Measurements from ENCODE around the gene CLECL1.
A peak's percentile ranks its signal among the peaks of the same experiment; 100 is the strongest.
"Not testable (repeated sequence)": the region's sequence is repeated elsewhere in the genome, so short reads cannot be mapped to it uniquely, and the experiment has no call there.

Gene CLECL1

DNA sequence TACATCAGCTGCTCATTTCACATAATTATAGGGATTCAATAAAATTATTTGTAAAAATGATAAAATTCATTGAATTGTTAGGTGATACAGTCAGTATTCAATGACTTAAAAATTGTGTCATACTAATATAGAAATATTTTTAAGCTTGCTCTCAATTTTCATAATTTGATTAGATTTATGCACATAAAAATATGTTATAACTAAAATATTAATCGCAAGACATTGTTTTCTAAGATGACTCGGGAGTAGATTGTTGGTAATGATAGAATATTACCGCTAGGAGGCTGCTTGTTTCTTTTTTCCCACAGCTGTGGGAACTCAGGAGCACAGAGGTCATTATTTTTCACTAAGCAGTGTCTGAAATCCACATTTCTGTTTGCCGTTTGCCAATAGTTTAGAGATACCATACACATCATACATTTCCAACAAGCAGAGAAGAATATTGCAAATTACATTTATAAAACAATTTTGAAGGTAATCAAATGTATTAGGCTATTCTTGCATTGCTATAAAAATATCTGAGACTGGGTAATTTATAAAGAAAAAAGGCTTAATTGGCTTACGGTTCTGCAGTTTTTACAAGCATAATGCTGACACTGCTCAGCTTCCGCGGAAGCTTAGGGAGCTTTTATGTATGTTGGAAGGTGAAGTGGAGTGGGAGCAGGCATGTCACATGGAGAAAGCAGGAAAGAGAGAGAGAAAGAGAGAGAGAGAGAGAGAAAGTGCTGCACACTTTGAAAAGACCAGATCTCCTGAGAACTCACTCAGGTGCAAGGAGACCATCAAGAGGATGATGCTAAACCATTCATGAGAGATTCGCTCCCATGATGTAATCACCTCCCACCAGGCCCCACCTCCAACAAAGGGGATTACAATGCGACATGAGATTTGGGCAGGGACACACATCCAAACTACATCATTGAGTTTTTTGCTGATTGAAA, 18.6 kb upstream of the CLECL1 start:
- DNase-seq (ENCODE audit: low read depth), result peak; percentile 29

DNA sequence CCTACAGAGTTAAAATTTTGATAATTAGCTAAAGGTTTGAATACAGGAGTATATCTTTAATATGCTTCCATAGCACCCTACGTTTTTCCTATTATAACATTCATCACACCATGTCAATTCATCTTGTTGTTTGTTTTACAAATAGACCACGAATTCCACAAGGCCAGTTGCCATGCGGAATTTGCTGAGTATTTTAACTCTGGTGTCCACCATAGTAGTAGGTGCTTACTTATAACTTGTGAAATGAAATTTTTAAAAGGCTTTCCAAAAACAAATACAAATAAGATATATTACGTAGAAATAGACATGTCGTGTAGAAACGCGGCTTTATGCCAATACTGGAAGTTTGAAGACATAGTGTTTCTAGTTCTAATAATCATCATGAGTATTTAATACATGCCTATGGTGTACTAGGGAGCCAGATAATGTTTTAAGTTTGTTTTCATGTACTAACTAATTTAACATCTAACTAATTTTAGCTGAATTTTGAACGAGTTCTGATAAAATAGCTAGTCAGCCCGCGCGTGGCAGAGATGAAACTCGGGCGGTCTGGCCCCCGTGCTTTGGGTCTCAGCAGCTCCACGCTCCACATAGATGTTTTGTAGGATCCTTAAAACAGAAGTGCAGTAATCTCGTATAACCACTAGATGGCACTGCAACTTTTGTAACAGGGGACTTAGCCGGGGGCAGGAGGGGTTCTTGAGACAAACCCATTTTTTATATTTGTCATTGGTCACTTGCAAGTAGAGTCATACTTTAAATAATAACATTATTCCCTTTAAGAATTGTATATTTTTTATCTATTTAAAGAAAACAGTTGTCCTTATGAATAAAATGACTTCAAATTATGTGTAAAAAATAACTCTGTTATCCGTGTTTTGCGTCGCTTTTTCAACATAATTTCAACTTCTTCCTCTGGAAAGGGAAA, 17.6 kb upstream of the CLECL1 start:
- DNase-seq (ENCODE audit: low read depth), result peak; percentile 23

DNA sequence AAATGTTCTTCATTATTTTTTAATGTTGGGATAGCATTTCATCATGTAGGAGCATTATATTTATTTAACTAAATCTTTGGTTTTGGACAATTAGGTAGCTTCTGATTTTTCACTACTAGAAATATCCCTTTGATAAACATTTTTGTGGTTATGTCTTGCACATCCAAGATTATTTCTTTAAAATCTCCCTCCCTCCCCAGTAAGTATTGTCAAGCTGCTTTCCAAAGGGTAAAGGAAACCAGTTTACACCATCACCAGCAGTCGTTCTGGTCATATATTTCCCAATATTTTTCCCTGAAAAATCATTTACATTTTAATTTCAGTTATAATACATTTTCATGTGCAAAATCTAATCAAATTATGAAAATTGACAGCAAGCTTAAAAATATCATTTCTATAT, 16.7 kb upstream of the CLECL1 start:
- no peak for DNase-seq (ENCODE audit: low read depth)

DNA sequence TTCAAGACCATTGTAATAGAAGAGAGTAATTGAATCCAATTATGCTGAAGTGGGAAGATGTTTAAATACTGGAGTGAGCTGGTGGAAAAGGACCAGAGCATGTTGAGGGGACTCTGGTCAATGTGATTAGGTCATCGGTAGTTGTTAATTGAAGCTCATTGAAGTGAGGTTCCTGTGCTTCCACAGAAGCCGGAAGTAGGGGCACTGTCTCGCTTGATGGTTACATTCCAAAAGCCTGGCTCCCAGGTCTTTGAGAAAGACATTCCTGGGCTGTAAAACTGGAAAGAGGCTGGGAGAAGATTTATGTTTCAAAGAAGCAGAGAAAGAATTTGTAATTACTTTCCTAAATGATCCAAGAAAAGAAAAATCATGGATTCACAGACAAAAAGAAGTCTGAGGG, 12.3 kb upstream of the CLECL1 start:
- DNase-seq (ENCODE audit: low read depth), result no peak

DNA sequence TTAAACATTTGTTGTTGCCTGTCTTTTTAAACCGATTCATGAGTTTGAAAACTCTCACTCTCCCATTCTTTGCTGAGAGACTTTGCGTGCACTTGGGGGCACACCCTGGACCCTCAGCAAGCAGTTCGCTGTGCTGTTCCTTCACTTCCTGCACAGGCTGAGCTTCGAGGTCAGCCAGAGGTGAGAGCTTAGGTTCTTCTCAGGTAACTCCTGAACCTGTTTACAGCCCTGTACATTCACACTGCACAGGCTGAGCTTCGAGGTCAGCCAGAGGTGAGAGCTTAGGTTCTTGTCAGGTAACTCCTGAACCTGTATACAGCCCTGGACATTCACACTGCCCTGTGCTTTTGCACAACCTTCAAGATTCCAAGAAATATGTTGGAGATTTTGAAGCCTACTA, 9.8 kb upstream of the CLECL1 start:
- peak; percentile 19 for DNase-seq (ENCODE audit: low read depth)

DNA sequence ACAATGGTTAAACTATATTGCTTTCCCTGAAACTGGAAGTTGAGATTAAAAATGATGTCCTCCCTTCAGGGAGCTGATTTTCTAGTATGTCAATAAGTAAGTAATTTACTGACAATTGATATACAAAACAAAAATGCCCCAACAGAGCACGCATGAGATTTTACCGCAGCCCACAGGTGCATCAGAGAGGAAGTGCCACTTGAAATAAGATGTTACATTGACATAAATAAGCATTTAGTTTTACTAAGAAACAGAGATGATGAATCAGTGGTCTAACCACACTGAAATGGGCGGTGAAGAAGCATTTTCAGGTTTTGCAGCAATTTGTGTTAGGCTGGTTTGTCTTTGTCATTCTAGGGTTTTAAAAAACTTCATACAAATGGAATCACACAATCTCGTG, 8.8 kb upstream of the CLECL1 start:
- DNase-seq (ENCODE audit: low read depth), result peak; percentile 75

DNA sequence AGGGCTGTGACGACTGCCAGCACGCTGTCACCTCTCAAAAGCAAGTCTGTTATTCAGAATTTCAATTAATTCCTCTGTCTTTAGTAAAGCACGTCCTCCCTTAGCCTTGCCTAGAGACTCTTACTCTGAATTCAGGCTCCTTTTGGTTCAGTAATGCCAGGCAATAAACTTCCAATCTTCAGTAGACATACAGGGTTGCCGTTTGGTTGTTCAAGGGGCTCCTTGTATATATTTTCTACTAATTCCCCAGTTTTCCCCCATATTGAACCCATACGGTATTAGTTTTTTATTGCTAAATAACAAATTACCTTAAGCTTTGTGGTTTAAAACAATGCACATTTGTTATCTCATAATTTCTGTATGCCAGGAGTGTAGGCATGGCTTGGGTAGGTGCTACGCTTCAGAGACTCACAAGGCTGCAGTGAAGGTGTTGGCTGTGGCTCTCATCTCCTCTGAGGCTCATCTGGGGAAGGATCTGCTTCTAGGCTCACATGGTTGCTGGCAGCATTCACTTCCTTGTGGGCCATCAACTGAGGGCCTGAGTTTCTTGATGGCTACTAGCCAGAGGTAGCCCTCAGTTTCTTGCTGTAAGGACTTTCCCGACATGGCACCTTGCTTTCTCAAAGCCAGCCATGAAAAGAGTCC, 7.3 kb upstream of the CLECL1 start:
- no peak for DNase-seq (ENCODE audit: low read depth)

DNA sequence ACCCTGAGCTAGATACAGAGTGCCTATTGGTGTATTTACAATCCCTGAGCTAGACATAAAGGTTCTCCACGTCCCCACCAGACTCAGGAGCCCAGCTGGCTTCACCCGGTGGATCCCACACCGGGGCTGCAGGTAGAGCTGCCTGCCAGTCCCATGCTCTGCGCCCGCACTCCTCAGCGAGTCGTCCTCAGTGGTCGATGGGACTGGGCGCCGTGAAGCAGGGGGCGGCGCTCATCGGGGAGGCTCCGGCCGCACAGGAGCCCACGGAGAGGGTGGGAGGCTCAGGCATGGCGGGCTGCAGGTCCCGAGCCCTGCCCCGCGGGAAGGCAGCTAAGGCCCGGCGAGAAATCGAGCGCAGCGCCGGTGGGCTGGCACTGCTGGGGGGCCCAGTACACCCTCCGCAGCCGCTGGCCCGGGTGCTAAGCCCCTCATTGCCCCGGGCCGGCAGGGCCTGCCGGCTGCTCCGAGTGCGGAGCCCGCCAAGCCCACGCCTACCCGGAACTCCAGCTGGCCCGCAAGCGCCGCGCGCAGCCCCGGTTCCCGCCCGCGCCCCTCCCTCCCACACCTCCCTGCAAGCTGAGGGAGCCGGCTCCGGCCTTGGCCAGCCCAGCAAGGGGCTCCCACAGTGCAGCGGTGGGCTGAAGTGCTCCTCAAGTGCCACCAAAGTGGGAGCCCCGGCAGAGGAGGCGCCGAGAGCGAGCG, 6.7 kb upstream of the CLECL1 start:
- not testable (repeated sequence) for DNase-seq (ENCODE audit: low read depth)

DNA sequence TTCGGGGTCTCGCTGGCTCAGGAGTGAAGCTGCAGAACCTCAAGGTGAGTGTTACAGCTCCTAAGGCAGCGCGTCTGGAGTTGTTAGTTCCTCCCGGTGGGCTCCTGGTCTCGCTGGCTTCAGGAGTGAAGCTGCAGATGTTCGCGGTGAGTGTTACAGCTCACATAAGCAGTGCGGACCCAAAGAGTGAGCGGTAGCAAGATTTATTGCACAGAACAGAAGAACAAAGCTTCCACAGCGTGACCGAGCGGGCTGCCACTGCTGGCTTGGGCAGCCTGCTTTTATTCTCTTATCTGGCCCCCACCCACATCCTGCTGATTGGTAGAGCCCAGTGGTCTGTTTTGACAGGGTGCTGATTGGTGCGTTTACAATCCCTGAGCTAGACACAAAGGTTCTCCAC, 6.0 kb upstream of the CLECL1 start:
- not testable (repeated sequence) for DNase-seq (ENCODE audit: low read depth)

DNA sequence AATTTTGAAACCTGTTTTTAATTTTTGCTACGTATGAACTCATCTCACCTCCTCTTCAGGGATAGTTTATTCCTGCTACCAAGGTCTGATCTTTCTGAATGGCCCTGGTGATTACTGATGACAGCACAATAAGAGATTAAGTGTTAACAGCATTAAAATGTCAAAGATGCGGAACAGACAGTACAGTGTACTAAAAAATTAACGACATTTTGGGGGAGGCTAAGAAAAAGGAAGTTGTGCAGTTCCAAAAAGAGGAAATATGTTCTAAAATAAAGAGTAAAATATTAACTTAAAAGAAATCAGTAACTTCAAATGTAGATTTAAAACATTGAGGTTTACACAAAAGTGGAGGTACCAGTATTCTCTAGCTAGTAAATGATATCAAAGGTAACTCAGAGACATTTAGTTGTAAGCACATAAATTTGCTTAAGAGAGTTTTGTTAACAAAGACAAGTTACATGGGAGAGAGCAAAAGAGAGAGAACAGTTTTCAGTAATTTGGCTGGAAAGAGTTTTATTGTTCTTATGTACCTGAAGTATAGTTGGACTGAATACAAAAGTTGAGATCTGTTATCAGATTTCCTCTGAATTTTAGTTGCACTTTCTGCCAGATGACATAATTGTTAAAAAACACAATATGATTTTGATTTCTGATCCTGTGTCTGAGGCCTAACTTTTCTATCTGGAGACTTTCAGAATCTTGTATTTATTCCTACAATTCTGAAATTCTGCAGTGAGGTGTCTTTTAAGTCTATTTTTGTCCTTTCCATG, 4.2 kb upstream of the CLECL1 start:
- DNase-seq (ENCODE audit: low read depth), result no peak

DNA sequence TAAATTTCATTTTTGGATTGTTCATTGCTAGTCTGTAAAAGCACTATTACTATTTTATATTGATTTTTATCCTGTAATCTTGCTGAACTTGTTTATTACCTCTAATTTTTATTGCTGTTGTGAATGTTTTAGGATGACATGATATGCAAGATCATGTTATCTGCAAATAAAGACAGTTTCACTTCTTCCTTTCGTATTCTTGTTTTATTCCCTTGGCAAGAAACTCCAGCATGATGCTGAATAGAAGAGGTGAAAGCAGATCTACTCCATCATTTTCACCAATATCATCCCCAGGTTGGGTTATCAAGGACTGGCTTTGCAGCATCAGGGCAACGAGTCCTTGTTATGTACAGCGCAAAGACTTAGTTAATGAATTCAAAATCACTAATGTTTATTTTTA, 2.7 kb upstream of the CLECL1 start:
- DNase-seq (ENCODE audit: low read depth), result no peak

DNA sequence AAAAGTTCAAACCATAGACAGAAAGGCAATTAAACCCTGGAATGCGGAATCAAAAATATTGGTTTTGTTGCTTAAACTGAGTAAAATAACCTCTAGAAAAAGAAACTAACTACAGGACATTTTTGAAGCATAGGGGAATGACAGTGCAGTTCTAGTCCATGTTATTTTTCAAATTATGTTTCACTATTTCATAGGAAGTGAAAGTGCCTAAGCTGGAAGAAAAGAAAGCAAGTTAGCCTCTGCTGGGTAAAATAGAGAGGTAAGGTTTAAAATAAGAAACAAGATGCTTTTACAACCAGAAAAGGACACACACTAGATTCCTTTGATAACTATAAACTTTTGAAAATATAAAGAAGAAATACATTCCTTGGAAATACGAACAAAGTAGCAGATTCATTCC, 1.1 kb downstream of the CLECL1 start:
- DNase-seq (ENCODE audit: low read depth), result no peak

DNA sequence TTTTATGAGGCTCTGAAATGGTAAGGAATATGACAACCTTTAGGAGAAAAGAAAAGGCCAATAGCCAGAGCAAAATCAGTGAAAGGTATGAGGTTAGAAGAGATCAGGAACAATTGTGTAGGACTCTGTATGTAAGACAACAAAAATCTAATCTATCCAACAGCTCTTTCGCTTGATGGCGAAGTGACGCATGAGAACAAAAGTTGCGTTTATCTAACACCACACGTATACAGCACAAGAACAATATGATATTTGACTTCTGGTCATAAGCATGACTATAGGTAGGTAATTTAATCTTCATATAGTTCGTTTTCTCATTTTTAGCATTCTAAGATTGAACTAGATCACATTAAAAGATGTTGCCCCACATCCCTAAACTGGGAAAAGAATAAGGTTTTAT, 1.5 kb downstream of the CLECL1 start:
- no peak for DNase-seq (ENCODE audit: low read depth)

DNA sequence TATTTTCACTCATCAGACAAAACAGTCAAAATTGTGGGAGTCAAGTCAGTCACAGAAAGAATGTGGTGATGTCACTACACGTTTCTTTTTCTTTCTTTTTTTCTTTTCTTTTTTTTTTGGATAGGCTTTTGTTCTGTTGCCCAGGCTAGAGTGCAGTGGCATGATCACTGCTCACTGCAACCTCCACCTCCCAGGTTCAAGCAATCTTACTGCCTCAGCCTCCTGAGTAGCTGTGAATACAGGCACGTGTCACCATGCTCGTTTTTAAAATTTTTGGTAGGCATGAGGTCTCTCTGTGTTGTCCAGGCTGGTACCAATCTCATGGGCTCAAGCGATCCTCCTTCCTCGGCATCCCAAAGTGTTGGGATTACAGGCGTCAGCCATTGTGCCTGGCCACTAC, 2.3 kb downstream of the CLECL1 start:
- no peak for DNase-seq (ENCODE audit: low read depth)

DNA sequence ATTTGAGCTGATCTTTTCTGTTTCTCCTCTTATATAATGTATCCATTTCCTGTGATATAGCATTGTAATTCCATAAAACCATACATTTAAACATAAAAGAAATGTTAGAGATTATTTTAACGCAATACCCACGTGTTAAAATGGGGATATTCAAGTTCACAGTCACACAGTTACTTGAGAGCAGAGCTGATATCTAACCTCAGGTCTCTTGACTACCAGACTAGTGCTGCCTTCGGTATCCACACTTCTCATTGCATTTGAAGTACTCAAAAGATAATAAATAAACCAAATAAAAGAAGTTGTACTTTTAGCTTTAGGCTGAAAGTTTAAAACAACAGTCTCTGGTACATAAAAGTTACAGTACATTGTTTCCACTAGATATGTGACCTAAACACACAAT, 2.9 kb downstream of the CLECL1 start:
- DNase-seq (ENCODE audit: low read depth), result no peak

DNA sequence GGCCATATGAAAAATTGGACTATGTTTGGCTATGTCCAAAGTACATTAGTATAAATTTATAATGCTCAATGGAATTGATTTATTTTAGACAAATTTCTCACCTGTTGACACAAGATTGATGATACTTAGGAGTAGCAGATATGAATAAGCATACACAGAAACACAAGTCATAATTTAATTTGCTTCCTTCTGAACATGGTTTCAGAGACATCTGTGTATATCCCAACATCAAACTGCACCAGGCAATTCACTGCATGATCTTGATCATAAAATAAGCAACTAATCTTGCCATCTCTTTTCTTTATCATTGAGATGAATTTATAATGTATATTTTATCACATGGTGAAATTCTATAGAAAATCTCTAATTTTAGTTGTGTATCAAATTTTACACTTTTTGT, 3.8 kb downstream of the CLECL1 start:
- DNase-seq (ENCODE audit: low read depth), result no peak

DNA sequence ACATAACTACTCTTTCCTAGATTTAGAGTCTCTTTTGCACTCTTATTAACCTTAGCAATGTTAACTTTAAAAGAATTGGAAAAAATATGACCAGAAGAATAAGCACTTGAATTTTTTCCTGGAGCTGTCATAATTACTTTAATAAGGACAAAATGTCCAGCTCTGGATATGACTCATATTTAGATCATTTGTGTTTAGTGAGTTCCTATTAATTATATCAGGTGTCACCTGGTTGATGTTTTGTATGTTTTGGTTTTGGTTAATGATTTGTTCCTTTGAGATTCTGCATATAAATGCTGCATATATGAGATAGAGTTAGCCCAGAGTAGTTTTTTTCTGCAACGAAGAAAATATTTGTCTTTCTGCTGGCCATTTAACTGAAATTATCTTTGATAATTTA, 5.1 kb downstream of the CLECL1 start:
- no peak for DNase-seq (ENCODE audit: low read depth)

DNA sequence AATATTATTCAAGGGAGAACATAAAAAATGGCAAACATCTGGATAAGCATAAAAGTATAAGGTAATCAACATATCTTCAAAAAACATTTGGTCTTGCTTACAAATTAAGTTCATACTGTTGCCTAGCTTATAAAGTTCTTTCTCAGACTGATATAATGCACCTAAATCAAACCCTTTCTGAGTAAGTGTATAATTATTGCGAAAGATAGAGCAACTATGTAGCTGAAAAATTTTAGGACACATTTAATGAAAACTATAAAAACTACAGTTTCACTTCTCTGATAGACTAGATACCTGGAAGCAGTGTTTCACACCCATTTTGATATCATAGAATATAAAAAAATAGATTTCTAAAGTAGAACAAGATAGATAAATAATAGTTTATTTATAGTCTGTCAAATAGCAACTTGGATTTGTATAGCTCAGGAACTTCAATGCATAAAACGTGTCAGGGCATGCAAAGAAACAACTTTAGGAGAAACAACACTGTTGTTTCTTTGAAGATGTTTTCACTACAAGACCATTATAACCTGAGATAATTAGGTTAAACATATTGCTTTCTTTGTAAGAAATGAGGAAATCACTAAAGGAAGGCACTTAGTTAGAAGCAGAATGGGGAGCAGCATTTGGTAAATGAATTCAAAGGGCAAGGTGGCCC, 7.6 kb downstream of the CLECL1 start:
- DNase-seq (ENCODE audit: low read depth), result no peak

DNA sequence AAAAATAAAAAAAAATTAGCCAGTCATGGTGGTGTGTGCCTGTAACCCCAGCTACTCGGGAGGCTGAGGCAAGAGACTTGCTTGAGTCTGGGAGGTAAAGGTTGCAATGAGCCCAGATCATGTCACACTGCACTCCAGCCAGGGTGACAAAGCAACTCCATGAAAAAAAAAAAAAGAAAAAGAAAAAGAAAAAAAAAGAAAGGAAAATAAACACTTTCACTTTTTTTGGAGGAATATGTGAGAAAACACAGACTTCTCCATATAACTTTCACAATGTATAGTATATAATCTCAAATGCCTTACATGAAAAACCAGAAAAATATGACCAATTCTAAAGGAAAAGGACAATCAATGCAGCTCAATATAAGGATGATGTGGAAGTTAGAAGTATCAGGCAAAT, 8.9 kb downstream of the CLECL1 start:
- no peak for DNase-seq (ENCODE audit: low read depth)

DNA sequence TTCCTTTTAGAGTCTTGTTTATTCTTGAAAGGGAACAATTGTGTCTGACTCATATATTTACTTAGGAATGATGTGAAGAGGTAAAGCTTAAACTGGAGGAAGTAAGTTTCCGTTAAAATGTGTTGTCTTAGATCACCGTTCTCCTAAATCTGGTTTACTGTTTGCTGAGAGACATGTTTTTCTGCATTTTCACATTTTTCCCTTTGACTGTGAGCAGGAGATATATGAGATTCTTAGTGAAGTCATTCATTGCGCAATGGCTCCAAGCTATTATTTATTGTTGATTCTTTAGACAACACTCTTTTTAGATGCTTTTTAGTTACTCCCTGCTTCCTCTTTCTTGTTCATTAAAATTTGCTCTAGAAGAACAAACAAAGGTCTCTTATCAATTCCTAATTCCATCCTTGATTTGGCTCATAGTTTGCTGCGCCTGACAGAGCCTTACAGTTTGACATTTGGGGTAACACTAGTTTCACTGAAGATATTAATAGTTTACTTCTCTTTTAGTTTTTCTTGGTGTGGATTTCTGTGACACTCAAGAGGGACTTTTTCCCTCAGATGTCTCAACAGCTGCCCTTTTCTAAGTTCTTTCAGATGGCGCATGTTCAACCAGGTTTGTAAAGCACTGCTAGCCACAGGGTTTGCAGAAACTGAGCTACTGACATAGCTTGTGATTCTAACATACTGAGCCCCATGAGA, 11.4 kb downstream of the CLECL1 start:
- DNase-seq (ENCODE audit: low read depth), result no peak
